CD14-positive monocyte (primary cell): ENCODE measurements around the gene HK3. TPM values are rescaled to one million over a fixed set of nuclear protein-coding genes. Genes with fewer than 3 reads are reported as not detected.

Experiments used
- DNase-seq, 3 donors: peaks; one replicate each; pipeline ENCODE4 v3.0.0-alpha.2; 2011 to 2022
- H2AFZ ChIP-seq: 2 replicates; pipeline ENCODE4 v1.6.0; 2012; ENCODE audit warnings: mild to moderate bottlenecking, low read depth, low read length, inconsistent platforms; ENCODE audit not compliant: insufficient read depth, poor library complexity, severe bottlenecking
- H3K27ac ChIP-seq, 2 donors: 1 replicate in 1 of 2; 2 replicates in 1 of 2; pipeline ENCODE4 v1.5.1; 2012 to 2013; ENCODE audit warnings: low read length in 2 of 2, control low read depth in 1 of 2, inconsistent platforms in 1 of 2, low read depth in 1 of 2, mild to moderate bottlenecking in 1 of 2
- H3K27me3 ChIP-seq, 2 donors: one replicate each; pipeline versions ENCODE4 v1.6.0 to v1.6.1; 2011 to 2013; ENCODE audit warnings: low read length in 2 of 2; ENCODE audit not compliant: control insufficient read depth in 2 of 2, insufficient read depth in 2 of 2
- H3K36me3 ChIP-seq, 2 donors: replicated peaks in 1 of 2; 1 replicate in 1 of 2; 2 replicates in 1 of 2; pipeline versions ENCODE4 v1.5.1 to v1.6.1; 2012 to 2013; ENCODE audit warnings: low read length in 2 of 2, control low read depth in 1 of 2, inconsistent platforms in 1 of 2, mild to moderate bottlenecking in 1 of 2; ENCODE audit not compliant: insufficient read depth in 2 of 2, control insufficient read depth in 1 of 2
- H3K4me1 ChIP-seq, 2 donors: 1 replicate in 1 of 2; 2 replicates in 1 of 2; pipeline versions ENCODE4 v1.5.1 to v1.6.1; 2012 to 2013; ENCODE audit warnings: low read length in 2 of 2, control low read depth in 1 of 2, inconsistent platforms in 1 of 2, mild to moderate bottlenecking in 1 of 2, moderate library complexity in 1 of 2; ENCODE audit not compliant: insufficient read depth in 2 of 2, control insufficient read depth in 1 of 2
- H3K4me2 ChIP-seq: replicated peaks from 2 replicates; pipeline ENCODE3; 2012; ENCODE audit warnings: low read length, moderate library complexity, mild to moderate bottlenecking; ENCODE audit not compliant: poor library complexity, severe bottlenecking; ENCODE audit errors: extremely low read depth
- H3K4me3 ChIP-seq, 3 experiments: fragments of 200-600 bp in 1 of 3; sonication (generic) in 1 of 3; replicated peaks in 1 of 3; 1 replicate in 2 of 3; 2 replicates in 1 of 3; pipeline ENCODE4 v1.5.1; 2011 to 2013; ENCODE audit warnings: low read length in 3 of 3, mild to moderate bottlenecking in 3 of 3, control low read depth in 2 of 3, low read depth in 2 of 3, inconsistent platforms in 1 of 3, moderate library complexity in 1 of 3
- H3K79me2 ChIP-seq: 2 replicates; pipeline ENCODE4 v1.6.0; 2012; ENCODE audit warnings: mild to moderate bottlenecking, control low read depth, inconsistent platforms, low read length, moderate library complexity; ENCODE audit not compliant: insufficient read depth
- H3K9ac ChIP-seq: 2 replicates; pipeline ENCODE4 v1.6.0; 2017; ENCODE audit warnings: low read length, mild to moderate bottlenecking; ENCODE audit not compliant: insufficient read depth, poor library complexity, severe bottlenecking
- H3K9me3 ChIP-seq, 2 donors: replicated peaks in 1 of 2; 1 replicate in 1 of 2; 2 replicates in 1 of 2; pipeline versions ENCODE4 v1.5.1 to v1.6.1; 2012 to 2013; ENCODE audit warnings: low read length in 2 of 2, control low read depth in 1 of 2; ENCODE audit not compliant: control insufficient read depth in 1 of 2, insufficient read depth in 1 of 2
- H4K20me1 ChIP-seq: 2 replicates; pipeline ENCODE4 v1.6.0; 2012; ENCODE audit warnings: mild to moderate bottlenecking, low read length, control low read depth, moderate library complexity; ENCODE audit not compliant: insufficient read depth
- H3K27ac Mint-ChIP-seq, 7 donors: one replicate each; pipeline ENCODE4 v1.8.0; 2020; ENCODE audit warnings: mild to moderate bottlenecking in 7 of 7, mixed read lengths in 7 of 7, moderate library complexity in 6 of 7, inconsistent platforms in 2 of 7
- H3K27me3 Mint-ChIP-seq, 3 donors: one replicate each; pipeline ENCODE4 v1.8.0; 2021 to 2022; ENCODE audit warnings: low read depth in 3 of 3, mild to moderate bottlenecking in 3 of 3, mixed read lengths in 3 of 3, moderate library complexity in 3 of 3, inconsistent platforms in 1 of 3
- H3K36me3 Mint-ChIP-seq, 2 donors: one replicate each; pipeline ENCODE4 v1.8.0; 2020; ENCODE audit warnings: mixed read lengths in 2 of 2, inconsistent platforms in 1 of 2, mild to moderate bottlenecking in 1 of 2
- H3K4me1 Mint-ChIP-seq: one replicate; pipeline ENCODE4 v1.8.0; 2020; ENCODE audit warnings: mild to moderate bottlenecking, mixed read lengths
- H3K4me3 Mint-ChIP-seq, 2 donors: one replicate each; pipeline ENCODE4 v1.8.0; 2020; ENCODE audit warnings: mild to moderate bottlenecking in 2 of 2, mixed read lengths in 2 of 2, moderate library complexity in 1 of 2
- H3K9me3 Mint-ChIP-seq, 7 donors: one replicate each; pipeline ENCODE4 v1.8.0; 2020 to 2022; ENCODE audit warnings: mixed read lengths in 7 of 7, mild to moderate bottlenecking in 6 of 7, moderate library complexity in 6 of 7, inconsistent platforms in 2 of 7
- CTCF ChIP-seq: fragments of 200-600 bp; IDR thresholded peaks from one replicate; pipeline ENCODE4 v1.8.0; 2022; ENCODE audit warnings: antibody characterized with exemption, mild to moderate bottlenecking
- WGBS: methylation state at CpG from one replicate; pipeline ENCODE4 v1.1.5; 2013; ENCODE audit warnings: missing lambda C conversion rate; ENCODE audit not compliant: insufficient coverage; 5-methylcytosine and 5-hydroxymethylcytosine counted together
- intact Hi-C, 2 donors: fragments of 100-400 bp; cut with micrococcal nuclease; formaldehyde crosslinking; loops; one replicate each; pipeline versions ENCODE4 v1.15.0 to v1.15.1; 2023
- polyA plus RNA-seq, 3 donors: library from polyadenylated mRNA; depleted of rRNA in 1 of 3; unstranded in 2 of 3; stranded (reverse) in 1 of 3; fragments of 300-500 nt in 2 of 3; fragments of >200 nt in 1 of 3; fragmentation: Illumina TruSeq in 2 of 3; gene quantifications; 1 replicate in 2 of 3; 2 replicates in 1 of 3; pipeline ENCODE4 v1.2.3, GENCODE V29; 2012 to 2021

HK3 gene
- polyA plus RNA-seq, 3 donors: 174 to 988 (median 204) TPM

GRCh38 chr5:176849611-176850227, 49.4 kb downstream of the HK3 start:
- no peak for DNase-seq
- Mint-ChIP-seq H3K9me3 (no peaks in the 10 kb centered on the region), H3K27me3 (peaks cover 22 to 42% (median 37%) of the 10 kb centered on the region in 3 donors), H3K4me1 (peaks cover 3% of the 10 kb centered on the region), H3K27ac (no peak overlapping the region), H3K36me3 (no peaks in the 10 kb centered on the region), H3K4me3 (no peak overlapping the region)
- no peak overlapping the region for H3K4me2 ChIP-seq
- H3K36me3 ChIP-seq: no peaks in the 10 kb centered on the region
- H3K79me2 ChIP-seq: no peaks in the 10 kb centered on the region
- no peaks in the 10 kb centered on the region for H4K20me1 ChIP-seq
- H3K4me1 ChIP-seq: no peaks in the 10 kb centered on the region
- H2AFZ ChIP-seq: no peak overlapping the region
- WGBS: 80% methylated on average over 5 of the region's 7 CpGs
- no peak for TF ChIP-seq CTCF
- intact Hi-C loops: no loop called here
- H3K9ac ChIP-seq: no peak overlapping the region
- no peak overlapping the region for H3K27ac ChIP-seq
- H3K27me3 ChIP-seq: peaks cover 0 to 15% of the 10 kb centered on the region in 2 donors
- H3K4me3 ChIP-seq: no peak overlapping the region
- H3K9me3 ChIP-seq: no peaks in the 10 kb centered on the region

GRCh38 chr5:176848651-176849050, 50.5 kb downstream of the HK3 start:
- peaks cover 3% of the 10 kb centered on the region for H3K4me1 Mint-ChIP-seq
- intact Hi-C loops: no loop called here

More at GRCh38 chr5:176848651-176849050, 50.5 kb downstream of the HK3 start:
- Histone ChIP-seq H2AFZ (no peak overlapping the region), H3K36me3 (no peaks in the 10 kb centered on the region), H3K79me2 (no peaks in the 10 kb centered on the region), H3K9me3 (no peaks in the 10 kb centered on the region), H3K27ac (no peak overlapping the region), H3K9ac (no peak overlapping the region), H4K20me1 (no peaks in the 10 kb centered on the region), H3K4me2 (no peak overlapping the region), H3K27me3 (peaks cover 0 to 17% of the 10 kb centered on the region in 2 donors), H3K4me3 (no peak overlapping the region), H3K4me1 (no peaks in the 10 kb centered on the region)
- H3K27ac Mint-ChIP-seq: no peak overlapping the region
- no peak for TF ChIP-seq CTCF
- 91% methylated on average over 13 of the region's 13 CpGs for WGBS
- peaks cover 22 to 42% (median 36%) of the 10 kb centered on the region in 3 donors for H3K27me3 Mint-ChIP-seq
- no peak overlapping the region for H3K4me3 Mint-ChIP-seq
- H3K36me3 Mint-ChIP-seq: no peaks in the 10 kb centered on the region
- H3K9me3 Mint-ChIP-seq: no peaks in the 10 kb centered on the region
- no peak for DNase-seq
